ENCODE results near the gene GGN.
"Not testable (repeated sequence)": the region's sequence is repeated elsewhere in the genome, so short reads cannot be mapped to it uniquely, and the experiment has no call there.

GGN gene

GRCh38 chr19:38386300-38386970 is 1.4 kb downstream of the GGN start:
- no peak for DNase-seq

- no peak for DNase-seq
Observed at GRCh38 chr19:38385804-38386257, 2.0 kb downstream of the GGN start.

GRCh38 chr19:38385057-38385803 is 2.6 kb downstream of the GGN start:
- DNase-seq, result no peak

GRCh38 chr19:38384209-38385027 is 3.4 kb downstream of the GGN start:
- no peak for DNase-seq

- no peak for DNase-seq
Observed at GRCh38 chr19:38383743-38384142, 4.1 kb downstream of the GGN start.

GRCh38 chr19:38383184-38383583 is 4.7 kb downstream of the GGN start:
- DNase-seq, result no peak

GRCh38 chr19:38381138-38381537 is 6.7 kb downstream of the GGN start:
- no peak for DNase-seq

- DNase-seq, result no peak
Observed at GRCh38 chr19:38378866-38379265, 9.0 kb downstream of the GGN start.

- no peak for DNase-seq
Observed at GRCh38 chr19:38377052-38377451, 10.8 kb downstream of the GGN start.

- DNase-seq, result no peak
Observed at GRCh38 chr19:38376576-38376975, 11.3 kb downstream of the GGN start.

GRCh38 chr19:38375748-38376147 is 12.1 kb downstream of the GGN start:
- no peak for DNase-seq

GRCh38 chr19:38375098-38375493 is 12.7 kb downstream of the GGN start:
- peak in 1 of 2 experiments; percentile 16 for DNase-seq

GRCh38 chr19:38374332-38375097 is 13.3 kb downstream of the GGN start, which contains the start of gene PSMD8:
TSS of gene PSMD8 (plus strand) at chr19:38374571. CDS start at chr19:38374602, 31 bp downstream.
- peak; percentile 98 to 99 for DNase-seq

- no peak for DNase-seq
Observed at GRCh38 chr19:38373907-38374331, 13.9 kb downstream of the GGN start.

- no peak for DNase-seq
Observed at GRCh38 chr19:38371081-38371480, 16.8 kb downstream of the GGN start.

GRCh38 chr19:38370299-38370698 is 17.5 kb downstream of the GGN start:
- no peak for DNase-seq

GRCh38 chr19:38369584-38369983 is 18.2 kb downstream of the GGN start:
- no peak for DNase-seq

GRCh38 chr19:38367041-38367440 is 20.8 kb downstream of the GGN start:
- no peak for DNase-seq

- DNase-seq, result not testable (repeated sequence)
Observed at GRCh38 chr19:38362946-38363688, 24.7 kb downstream of the GGN start.

GRCh38 chr19:38362076-38362945 is 25.5 kb downstream of the GGN start:
- DNase-seq, result peak; percentile 63 to 64

GRCh38 chr19:38361633-38362075 is 26.2 kb downstream of the GGN start:
- peak; percentile 85 to 87 for DNase-seq

Data from Kasumi-1 (cell line).